ENCODE measurements around the gene TRAPPC14. TPM values are rescaled to one million over a fixed set of nuclear protein-coding genes. Genes with fewer than 3 reads are reported as not detected.

The TRAPPC14 gene
- total RNA-seq, 1 experiment from 2014 or later, result 19.2 TPM

GRCh38 chr7:100120733-100121036 is 37.8 kb downstream of the TRAPPC14 start:
- Histone ChIP-seq H3K4me1 (ENCODE audit: insufficient read depth, low read length) (peaks cover 13% of the 10 kb centered on the region; the same call in 1 of the 2 replicates), H2AFZ (ENCODE audit: low read length) (no peak overlapping the region), H3K9me2 (replicated peaks; ENCODE audit: low read length) (no peaks in the 10 kb centered on the region), H3K9me3 (ENCODE audit: low read length) (no peaks in the 10 kb centered on the region), H3K4me2 (ENCODE audit: low read length) (peak overlapping the region; percentile 97), H3K79me2 (ENCODE audit: low read length) (peaks cover 16% of the 10 kb centered on the region), H3K27me3 (ENCODE audit: low read length) (no peaks in the 10 kb centered on the region), H3K36me3 (ENCODE audit: low read depth, low read length) (no peaks in the 10 kb centered on the region), H3K4me3 (ENCODE audit: low read length) (peak overlapping the region; percentile 98), H3K9ac (ENCODE audit: low read length) (no peak overlapping the region; the same call in 1 of the 2 replicates), H4K20me1 (ENCODE audit: low read length) (no peaks in the 10 kb centered on the region), H3F3A (ENCODE audit: low read length, unreplicated experiment) (no peaks in the 10 kb centered on the region), H3K27ac (ENCODE audit: low read length) (no peak overlapping the region)
- POLR2A ChIA-PET (ENCODE audit: unreplicated experiment), result no interaction called here
- no peak for TF ChIP-seq EZH2phosphoT487 (IDR thresholded peaks at IDR 0.05; ENCODE audit: borderline replicate concordance, low read length)
- TF ChIP-seq CTCF (conservative IDR thresholded peaks at IDR 0.05; ENCODE audit: low read depth, low read length), result no peak
- no peak for TF ChIP-seq EZH2 (IDR thresholded peaks at IDR 0.05; ENCODE audit: low read length, unreplicated experiment)
- intact Hi-C loops (cut with micrococcal nuclease), result no loop called here
- BruUV-seq (replicated peaks), result no TSS peak
- CTCF ChIA-PET, result no interaction called here
- DNase-seq (no peak), ATAC-seq (no peak)

- intact Hi-C loops (cut with micrococcal nuclease), result loop anchor here (2.0 kb wide), 1 partner anchor 19 kb away; the partner anchor contains the start of genes AP4M1 and MCM7
- TF ChIP-seq EZH2phosphoT487 (IDR thresholded peaks at IDR 0.05; ENCODE audit: borderline replicate concordance, low read length) (no peak), EZH2 (IDR thresholded peaks at IDR 0.05; ENCODE audit: low read length, unreplicated experiment) (no peak), CTCF (conservative IDR thresholded peaks at IDR 0.05; ENCODE audit: low read depth, low read length) (no peak)
- Histone ChIP-seq H3K27ac (ENCODE audit: low read length) (peak overlapping the region; percentile 49), H2AFZ (ENCODE audit: low read length) (peak overlapping the region; percentile 96), H4K20me1 (ENCODE audit: low read length) (no peaks in the 10 kb centered on the region), H3F3A (ENCODE audit: low read length, unreplicated experiment) (no peaks in the 10 kb centered on the region), H3K4me3 (ENCODE audit: low read length) (peak overlapping the region; percentile 98), H3K4me1 (ENCODE audit: insufficient read depth, low read length) (peaks cover 13% of the 10 kb centered on the region; the same call in 1 of the 2 replicates), H3K36me3 (ENCODE audit: low read depth, low read length) (no peaks in the 10 kb centered on the region), H3K9me2 (replicated peaks; ENCODE audit: low read length) (no peaks in the 10 kb centered on the region), H3K4me2 (ENCODE audit: low read length) (peak overlapping the region; percentile 97), H3K9ac (ENCODE audit: low read length) (peak overlapping the region; percentile 87), H3K79me2 (ENCODE audit: low read length) (peaks cover 16% of the 10 kb centered on the region), H3K9me3 (ENCODE audit: low read length) (no peaks in the 10 kb centered on the region), H3K27me3 (ENCODE audit: low read length) (no peaks in the 10 kb centered on the region)
- peak; percentile 67 for ATAC-seq
- DNase-seq, result peak; percentile 57
- POLR2A ChIA-PET (ENCODE audit: unreplicated experiment), result no interaction called here
- CTCF ChIA-PET, result no interaction called here
- BruUV-seq (replicated peaks), result TSS peak; percentile 82
Measured at GRCh38 chr7:100119970-100120732, 38.4 kb downstream of the TRAPPC14 start.
